RCC 7860 (cell line): ENCODE data around the gene TRIM72.
"Not testable (repeated sequence)": the region's sequence is repeated elsewhere in the genome, so short reads cannot be mapped to it uniquely, and the experiment has no call there.

Experiments
- DNase-seq: peaks from one replicate; pipeline ENCODE4 v3.0.0-alpha.2; 2015; ENCODE audit warnings: low spot score
- FAIRE-seq: peaks from 2 replicates; lab custom pipeline; 2012; peaks lifted over from hg19 to GRCh38; lab: Jason Lieb, UNC

Gene TRIM72

GRCh38 chr16:31250782-31251384 lies 37.0 kb downstream of the TRIM72 start:
- DNase-seq (no peak), FAIRE-seq (no peak)

GRCh38 chr16:31251435-31251834 lies 37.5 kb downstream of the TRIM72 start:
- no peak for FAIRE-seq
- DNase-seq: no peak

- DNase-seq: no peak
- no peak for FAIRE-seq
Measured at GRCh38 chr16:31253642-31254045, 39.7 kb downstream of the TRIM72 start.

GRCh38 chr16:31256466-31256865 lies 42.5 kb downstream of the TRIM72 start:
- no peak for FAIRE-seq
- DNase-seq: no peak

GRCh38 chr16:31258366-31258765 lies 44.4 kb downstream of the TRIM72 start:
- DNase-seq (no peak), FAIRE-seq (no peak)

- no peak for DNase-seq
Measured at GRCh38 chr16:31260136-31260931, 46.4 kb downstream of the TRIM72 start.

GRCh38 chr16:31262084-31262483 lies 48.2 kb downstream of the TRIM72 start:
- FAIRE-seq: no peak

More at GRCh38 chr16:31260136-31260931, 46.4 kb downstream of the TRIM72 start:
- no peak for FAIRE-seq

GRCh38 chr16:31265329-31266245 lies 51.7 kb downstream of the TRIM72 start:
- DNase-seq (peak; percentile 84), FAIRE-seq (peak; percentile 75)

More at GRCh38 chr16:31262084-31262483, 48.2 kb downstream of the TRIM72 start:
- no peak for DNase-seq

- no peak for DNase-seq
- FAIRE-seq: no peak
Measured at GRCh38 chr16:31267332-31268032, 53.6 kb downstream of the TRIM72 start.

- DNase-seq: no peak
- FAIRE-seq: no peak
Measured at GRCh38 chr16:31268033-31268365, 54.1 kb downstream of the TRIM72 start.

- no peak for FAIRE-seq
- no peak for DNase-seq
Measured at GRCh38 chr16:31268891-31269290, 55.0 kb downstream of the TRIM72 start.

- DNase-seq: no peak
- FAIRE-seq: no peak
Measured at GRCh38 chr16:31269541-31269940, 55.6 kb downstream of the TRIM72 start.

GRCh38 chr16:31269973-31270372 lies 56.1 kb downstream of the TRIM72 start:
- DNase-seq, FAIRE-seq: not testable (repeated sequence)

- FAIRE-seq (no peak), DNase-seq (no peak)
Measured at GRCh38 chr16:31270795-31271194, 56.9 kb downstream of the TRIM72 start.

- DNase-seq (no peak), FAIRE-seq (no peak)
Measured at GRCh38 chr16:31271621-31272190, 57.8 kb downstream of the TRIM72 start.

- FAIRE-seq (no peak), DNase-seq (no peak)
Measured at GRCh38 chr16:31273187-31273586, 59.3 kb downstream of the TRIM72 start.

- DNase-seq (no peak), FAIRE-seq (no peak)
Measured at GRCh38 chr16:31273676-31274075, 59.8 kb downstream of the TRIM72 start.

GRCh38 chr16:31274831-31275816 lies 61.2 kb downstream of the TRIM72 start:
- no peak for DNase-seq
- FAIRE-seq: no peak

GRCh38 chr16:31276600-31276999 lies 62.7 kb downstream of the TRIM72 start:
- DNase-seq: no peak
- no peak for FAIRE-seq
